A549 (cell line): ENCODE results near the gene ARHGEF7. TPM values are rescaled to one million over a fixed set of nuclear protein-coding genes. Genes with fewer than 3 reads are reported as not detected.

Experiments
- ATAC-seq, 2 experiments: fragments of 200-7000 bp in 1 of 2; fragments of >200 bp in 1 of 2; cut with Nextera tagmentation in 1 of 2; cut with Tn5 transposase in 1 of 2; 3 replicates each; pipeline versions ENCODE4 v1.8.0 to v1.9.1; 2018 to 2020; ENCODE audit warnings: mild to moderate bottlenecking in 1 of 2, moderate library complexity in 1 of 2
- CTCF ChIA-PET: fragments of 300-600 bp; sonication (Branson Sonifier 250); formaldehyde crosslinking; extraction: SDS; loops from one replicate; lab custom pipeline; 2021; ENCODE audit warnings: antibody characterized with exemption, inconsistent platforms; lab: Yijun Ruan, JAX
- POLR2A ChIA-PET: fragments of 350-600 bp; formaldehyde crosslinking; extraction: SDS; loops from one replicate; lab custom pipeline; 2021; ENCODE audit warnings: antibody characterized with exemption, inconsistent platforms; lab: Yijun Ruan, JAX
- DNase-seq, 2 experiments: peaks; one replicate each; pipeline versions ENCODE4 v3.0.0 to v3.0.0-alpha.2; 2011 to 2016; ENCODE audit warnings: low read depth in 1 of 2, low spot score in 1 of 2
- FAIRE-seq: peaks from 2 replicates; lab custom pipeline; 2011; peaks lifted over from hg19 to GRCh38; lab: Jason Lieb, UNC
- H3K27ac ChIP-seq, 2 experiments: fragments of >200 bp; sonication (Bioruptor Twin); formaldehyde crosslinking; 3 replicates each; pipeline ENCODE4 v1.5.1; 2016 to 2017
- H3K4me1 ChIP-seq: fragments of >200 bp; sonication (Bioruptor Twin); formaldehyde crosslinking; 3 replicates; pipeline ENCODE4 v1.6.1; 2016
- H3K4me2 ChIP-seq: fragments of >200 bp; sonication (Bioruptor Twin); formaldehyde crosslinking; 3 replicates; pipeline ENCODE4 v1.6.1; 2016
- H3K4me3 ChIP-seq: fragments of >200 bp; sonication (Bioruptor Twin); formaldehyde crosslinking; 3 replicates; pipeline ENCODE4 v1.5.1; 2016
- H3K9me3 ChIP-seq: fragments of >200 bp; sonication (Bioruptor Twin); formaldehyde crosslinking; 3 replicates; pipeline ENCODE4 v1.6.1; 2016
- CBX2 ChIP-seq: fragments of 200-600 bp; sonication (generic); IDR thresholded peaks from 2 replicates; pipeline ENCODE4 v1.6.1; 2016; ENCODE audit warnings: low read depth, mild to moderate bottlenecking, borderline replicate concordance
- CEBPB ChIP-seq, 2 experiments: fragments of >200 bp in 1 of 2; sonication (Bioruptor Twin) in 1 of 2; formaldehyde crosslinking in 1 of 2; IDR thresholded peaks; 2 replicates each; pipeline ENCODE4 v1.6.1; 2012 to 2016
- EHF ChIP-seq: fragments of 250-450 bp; sonication (Bioruptor Pico); IDR thresholded peaks from 2 replicates; pipeline ENCODE4 v1.5.0; 2020; ENCODE audit warnings: mild to moderate bottlenecking
- ESRRA ChIP-seq: fragments of 150-350 bp; IDR thresholded peaks from 2 replicates; pipeline ENCODE4 v1.6.1; 2014; ENCODE audit warnings: mild to moderate bottlenecking, low read length, borderline replicate concordance
- FOSB ChIP-seq: fragments of 250-450 bp; sonication (Bioruptor Pico); IDR thresholded peaks from 2 replicates; pipeline ENCODE4 v1.5.0; 2020; ENCODE audit warnings: mild to moderate bottlenecking, moderate library complexity
- FOSL2 ChIP-seq, 2 experiments: fragments of 450-650 bp in 1 of 2; fragments of >200 bp in 1 of 2; sonication (Bioruptor Twin) in 1 of 2; formaldehyde crosslinking; IDR thresholded peaks; 2 replicates each; pipeline versions ENCODE4 v1.5.0 to v1.6.1; 2016 to 2020; ENCODE audit warnings: mild to moderate bottlenecking in 1 of 2, moderate library complexity in 1 of 2
- HEYL ChIP-seq: fragments of 250-450 bp; sonication (Bioruptor Pico); IDR thresholded peaks from 2 replicates; pipeline ENCODE4 v1.8.0; 2021; ENCODE audit warnings: mild to moderate bottlenecking, moderate library complexity
- HOXA7 ChIP-seq: fragments of 250-450 bp; sonication (Bioruptor Pico); IDR thresholded peaks from 2 replicates; pipeline ENCODE4 v1.5.0; 2020; ENCODE audit warnings: mild to moderate bottlenecking, moderate library complexity
- HOXB5 ChIP-seq: fragments of 250-450 bp; sonication (Bioruptor Pico); IDR thresholded peaks from 2 replicates; pipeline ENCODE4 v1.5.0; 2020; ENCODE audit warnings: mild to moderate bottlenecking, moderate library complexity
- JUN ChIP-seq, 2 experiments: fragments of >200 bp; sonication (Bioruptor Twin); formaldehyde crosslinking; IDR thresholded peaks; 2 replicates in 1 of 2; 3 replicates in 1 of 2; pipeline ENCODE4 v1.6.1; 2016 to 2017
- MAZ ChIP-seq: fragments of 150-350 bp; IDR thresholded peaks from 2 replicates; pipeline ENCODE4 v1.6.1; 2014; ENCODE audit warnings: antibody characterized with exemption, low read depth, low read length, borderline replicate concordance
- RCOR1 ChIP-seq: fragments of 150-350 bp; IDR thresholded peaks from 2 replicates; pipeline ENCODE4 v1.6.1; 2014; ENCODE audit warnings: antibody characterized with exemption, low read length, low read depth
- RNF2 ChIP-seq: fragments of 200-600 bp; sonication (generic); IDR thresholded peaks from 2 replicates; pipeline ENCODE4 v1.6.1; 2016; ENCODE audit warnings: low read depth, mild to moderate bottlenecking, antibody characterized with exemption, moderate library complexity, borderline replicate concordance
- SREBF2 ChIP-seq: fragments of 450-650 bp; IDR thresholded peaks from 2 replicates; pipeline ENCODE4 v1.6.1; 2014; ENCODE audit warnings: mild to moderate bottlenecking, moderate library complexity
- ZC3H11A ChIP-seq: fragments of 450-650 bp; IDR thresholded peaks from 2 replicates; pipeline ENCODE4 v1.6.1; 2014; ENCODE audit warnings: antibody characterized with exemption, mild to moderate bottlenecking
- ZNF302 ChIP-seq: fragments of 250-450 bp; sonication (Bioruptor Pico); IDR thresholded peaks from 2 replicates; pipeline ENCODE4 v1.9.0; 2021; ENCODE audit warnings: inconsistent platforms, mild to moderate bottlenecking, moderate library complexity
- WGBS: methylation state at CpG from one replicate; pipeline ENCODE4 v1.1.6; 2017; ENCODE audit errors: missing lambda C conversion rate; 5-methylcytosine and 5-hydroxymethylcytosine counted together
- polyA plus RNA-seq, 4 experiments: library from polyadenylated mRNA; depleted of rRNA in 3 of 4; stranded (reverse); fragments of >200 nt; fragmentation: RNase III in 1 of 4; extraction: RNeasy Plus Mini Kit Qiagen cat#74134 plus additional on column Dnase treatment in 1 of 4; gene quantifications; 2 replicates in 3 of 4; 3 replicates in 1 of 4; pipeline ENCODE4 v1.2.3, GENCODE V29; 2011 to 2017
- TF ChIP-seq, protein P1 (sequence below): IDR thresholded peaks from 2 replicates; pipeline ENCODE4 v1.6.1; 2012
- TF ChIP-seq, protein P2 (sequence below): fragments of >200 bp; sonication (Bioruptor Twin); formaldehyde crosslinking; IDR thresholded peaks from 3 replicates; pipeline ENCODE4 v1.5.1; 2016
- TF ChIP-seq, protein P3 (sequence below): fragments of 250-450 bp; sonication (Bioruptor Pico); IDR thresholded peaks from 2 replicates; pipeline ENCODE4 v1.5.0; 2021; ENCODE audit warnings: mild to moderate bottlenecking, moderate library complexity, borderline replicate concordance
- TF ChIP-seq, protein P4 (sequence below): fragments of 200-600 bp; sonication (generic); IDR thresholded peaks from 2 replicates; pipeline ENCODE4 v1.6.1; 2016; ENCODE audit warnings: antibody characterized with exemption, mild to moderate bottlenecking, moderate library complexity

Gene ARHGEF7
- polyA plus RNA-seq, 2 of the 4 experiments (the other 2 are of a cell fraction), result 21.1 to 23.1 TPM

DNA sequence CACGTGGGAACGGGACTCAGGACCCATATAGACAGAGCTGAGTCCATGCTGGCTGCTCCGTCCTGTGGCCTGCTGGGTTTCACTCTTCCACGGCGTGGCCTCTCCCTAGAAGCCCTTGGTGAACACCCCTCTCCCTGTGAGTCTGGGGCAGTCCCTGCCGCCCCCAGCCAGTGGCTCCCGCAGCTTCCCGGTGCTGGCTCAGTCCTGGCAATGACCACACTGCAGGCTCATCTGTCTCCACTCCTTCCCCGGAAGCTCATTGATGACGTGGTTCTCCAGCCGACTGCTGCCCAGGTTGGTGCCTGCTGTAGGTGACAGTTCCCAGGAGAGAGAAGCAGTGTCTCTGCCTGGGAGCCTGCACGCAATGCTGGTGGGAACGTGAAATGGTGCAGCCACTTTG, 203.3 kb downstream of the ARHGEF7 start:
- H3K4me2 ChIP-seq, result no peak overlapping the region
- DNase-seq (no peak), FAIRE-seq (no peak), ATAC-seq (no peak)
- no peaks in the 10 kb centered on the region for H3K9me3 ChIP-seq
- H3K4me3 ChIP-seq, result no peak overlapping the region
- H3K4me1 ChIP-seq, result no peaks in the 10 kb centered on the region
- POLR2A ChIA-PET, result no interaction called here
- no peak overlapping the region for H3K27ac ChIP-seq
- TF ChIP-seq HOXA7 (CRISPR knock-in tag) (no peak), RNF2 (no peak), HEYL (CRISPR knock-in tag) (no peak), HOXB5 (CRISPR knock-in tag) (no peak), SREBF2 (no peak), ESRRA (no peak), CEBPB (IDR thresholded peaks at IDR 0.05) (no peak)
- TF ChIP-seq, protein P1, sequence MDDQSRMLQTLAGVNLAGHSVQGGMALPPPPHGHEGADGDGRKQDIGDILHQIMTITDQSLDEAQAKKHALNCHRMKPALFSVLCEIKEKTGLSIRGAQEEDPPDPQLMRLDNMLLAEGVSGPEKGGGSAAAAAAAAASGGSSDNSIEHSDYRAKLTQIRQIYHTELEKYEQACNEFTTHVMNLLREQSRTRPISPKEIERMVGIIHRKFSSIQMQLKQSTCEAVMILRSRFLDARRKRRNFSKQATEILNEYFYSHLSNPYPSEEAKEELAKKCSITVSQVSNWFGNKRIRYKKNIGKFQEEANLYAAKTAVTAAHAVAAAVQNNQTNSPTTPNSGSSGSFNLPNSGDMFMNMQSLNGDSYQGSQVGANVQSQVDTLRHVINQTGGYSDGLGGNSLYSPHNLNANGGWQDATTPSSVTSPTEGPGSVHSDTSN, result no peak
- TF ChIP-seq, protein P2, sequence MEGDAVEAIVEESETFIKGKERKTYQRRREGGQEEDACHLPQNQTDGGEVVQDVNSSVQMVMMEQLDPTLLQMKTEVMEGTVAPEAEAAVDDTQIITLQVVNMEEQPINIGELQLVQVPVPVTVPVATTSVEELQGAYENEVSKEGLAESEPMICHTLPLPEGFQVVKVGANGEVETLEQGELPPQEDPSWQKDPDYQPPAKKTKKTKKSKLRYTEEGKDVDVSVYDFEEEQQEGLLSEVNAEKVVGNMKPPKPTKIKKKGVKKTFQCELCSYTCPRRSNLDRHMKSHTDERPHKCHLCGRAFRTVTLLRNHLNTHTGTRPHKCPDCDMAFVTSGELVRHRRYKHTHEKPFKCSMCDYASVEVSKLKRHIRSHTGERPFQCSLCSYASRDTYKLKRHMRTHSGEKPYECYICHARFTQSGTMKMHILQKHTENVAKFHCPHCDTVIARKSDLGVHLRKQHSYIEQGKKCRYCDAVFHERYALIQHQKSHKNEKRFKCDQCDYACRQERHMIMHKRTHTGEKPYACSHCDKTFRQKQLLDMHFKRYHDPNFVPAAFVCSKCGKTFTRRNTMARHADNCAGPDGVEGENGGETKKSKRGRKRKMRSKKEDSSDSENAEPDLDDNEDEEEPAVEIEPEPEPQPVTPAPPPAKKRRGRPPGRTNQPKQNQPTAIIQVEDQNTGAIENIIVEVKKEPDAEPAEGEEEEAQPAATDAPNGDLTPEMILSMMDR, result no peak
- TF ChIP-seq, protein P3, sequence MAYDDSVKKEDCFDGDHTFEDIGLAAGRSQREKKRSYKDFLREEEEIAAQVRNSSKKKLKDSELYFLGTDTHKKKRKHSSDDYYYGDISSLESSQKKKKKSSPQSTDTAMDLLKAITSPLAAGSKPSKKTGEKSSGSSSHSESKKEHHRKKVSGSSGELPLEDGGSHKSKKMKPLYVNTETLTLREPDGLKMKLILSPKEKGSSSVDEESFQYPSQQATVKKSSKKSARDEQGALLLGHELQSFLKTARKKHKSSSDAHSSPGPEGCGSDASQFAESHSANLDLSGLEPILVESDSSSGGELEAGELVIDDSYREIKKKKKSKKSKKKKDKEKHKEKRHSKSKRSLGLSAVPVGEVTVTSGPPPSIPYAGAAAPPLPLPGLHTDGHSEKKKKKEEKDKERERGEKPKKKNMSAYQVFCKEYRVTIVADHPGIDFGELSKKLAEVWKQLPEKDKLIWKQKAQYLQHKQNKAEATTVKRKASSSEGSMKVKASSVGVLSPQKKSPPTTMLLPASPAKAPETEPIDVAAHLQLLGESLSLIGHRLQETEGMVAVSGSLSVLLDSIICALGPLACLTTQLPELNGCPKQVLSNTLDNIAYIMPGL (CRISPR knock-in tag), result no peak
- CTCF ChIA-PET, result interaction anchor here (1.5 kb wide), 1 partner anchor 9 kb away, joined by 3 read pairs; no protein-coding TSS in a partner anchor
- 84% methylated on average over 10 of the region's 13 CpGs for WGBS

DNA sequence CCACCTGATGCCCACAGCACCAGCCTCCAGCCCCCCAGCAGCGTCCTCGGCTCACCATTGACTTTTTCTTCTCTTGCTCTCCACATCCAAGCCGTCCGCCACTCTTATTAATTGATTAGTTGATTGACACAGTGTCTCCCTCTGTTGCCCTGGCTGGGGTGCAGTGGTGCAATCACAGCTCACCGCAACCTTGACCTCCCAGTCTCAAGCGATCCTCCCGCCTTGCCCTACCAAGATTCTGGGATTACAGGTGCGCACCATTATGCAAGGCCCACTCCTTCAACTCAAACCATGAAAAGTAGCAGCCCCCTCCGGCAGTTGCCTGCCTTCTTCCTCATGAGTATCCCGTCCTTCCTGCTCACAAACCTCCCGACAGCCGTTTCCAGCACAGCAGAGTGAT, 204.4 kb downstream of the ARHGEF7 start:
- no peak overlapping the region for H3K4me2 ChIP-seq
- ChIA-PET CTCF (no interaction called here), POLR2A (no interaction called here)
- no peaks in the 10 kb centered on the region for H3K4me1 ChIP-seq
- no peak for TF ChIP-seq RCOR1
- TF ChIP-seq FOSL2 (IDR thresholded peaks at IDR 0.05), result no peak
- no peak for TF ChIP-seq FOSL2 (CRISPR knock-in tag; IDR thresholded peaks at IDR 0.05)
- no peak for TF ChIP-seq MAZ
- no peak for TF ChIP-seq ZC3H11A
- no peak for TF ChIP-seq ZNF302 (CRISPR knock-in tag)
- TF ChIP-seq, protein P3 (CRISPR knock-in tag), result no peak
- no peak for TF ChIP-seq EHF (CRISPR knock-in tag)
- TF ChIP-seq CBX2, result no peak
- no peak for TF ChIP-seq FOSB (CRISPR knock-in tag)
- TF ChIP-seq, protein P4, sequence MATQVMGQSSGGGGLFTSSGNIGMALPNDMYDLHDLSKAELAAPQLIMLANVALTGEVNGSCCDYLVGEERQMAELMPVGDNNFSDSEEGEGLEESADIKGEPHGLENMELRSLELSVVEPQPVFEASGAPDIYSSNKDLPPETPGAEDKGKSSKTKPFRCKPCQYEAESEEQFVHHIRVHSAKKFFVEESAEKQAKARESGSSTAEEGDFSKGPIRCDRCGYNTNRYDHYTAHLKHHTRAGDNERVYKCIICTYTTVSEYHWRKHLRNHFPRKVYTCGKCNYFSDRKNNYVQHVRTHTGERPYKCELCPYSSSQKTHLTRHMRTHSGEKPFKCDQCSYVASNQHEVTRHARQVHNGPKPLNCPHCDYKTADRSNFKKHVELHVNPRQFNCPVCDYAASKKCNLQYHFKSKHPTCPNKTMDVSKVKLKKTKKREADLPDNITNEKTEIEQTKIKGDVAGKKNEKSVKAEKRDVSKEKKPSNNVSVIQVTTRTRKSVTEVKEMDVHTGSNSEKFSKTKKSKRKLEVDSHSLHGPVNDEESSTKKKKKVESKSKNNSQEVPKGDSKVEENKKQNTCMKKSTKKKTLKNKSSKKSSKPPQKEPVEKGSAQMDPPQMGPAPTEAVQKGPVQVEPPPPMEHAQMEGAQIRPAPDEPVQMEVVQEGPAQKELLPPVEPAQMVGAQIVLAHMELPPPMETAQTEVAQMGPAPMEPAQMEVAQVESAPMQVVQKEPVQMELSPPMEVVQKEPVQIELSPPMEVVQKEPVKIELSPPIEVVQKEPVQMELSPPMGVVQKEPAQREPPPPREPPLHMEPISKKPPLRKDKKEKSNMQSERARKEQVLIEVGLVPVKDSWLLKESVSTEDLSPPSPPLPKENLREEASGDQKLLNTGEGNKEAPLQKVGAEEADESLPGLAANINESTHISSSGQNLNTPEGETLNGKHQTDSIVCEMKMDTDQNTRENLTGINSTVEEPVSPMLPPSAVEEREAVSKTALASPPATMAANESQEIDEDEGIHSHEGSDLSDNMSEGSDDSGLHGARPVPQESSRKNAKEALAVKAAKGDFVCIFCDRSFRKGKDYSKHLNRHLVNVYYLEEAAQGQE, result no peak
- TF ChIP-seq JUN (IDR thresholded peaks at IDR 0.05), result no peak
- H3K4me3 ChIP-seq, result no peak overlapping the region
- no peak overlapping the region for H3K27ac ChIP-seq
- H3K9me3 ChIP-seq, result no peaks in the 10 kb centered on the region
- FAIRE-seq, result no peak
- no peak for ATAC-seq
- WGBS, result 91% methylated on average over 12 of the region's 12 CpGs
- DNase-seq, result no peak
